HepG2 (cell line): ENCODE results near the gene RNF123. TPM values are rescaled to one million over a fixed set of nuclear protein-coding genes. Genes with fewer than 3 reads are reported as not detected.
A peak's percentile ranks its signal among the peaks of the same experiment; 100 is the strongest.

Experiments used
- ARID4A ChIP-seq: sonication (generic); formaldehyde crosslinking; IDR thresholded peaks from 2 replicates; pipeline ENCODE4 v1.5.0; 2020; ENCODE audit warnings: mild to moderate bottlenecking, missing genetic modification reagents, borderline replicate concordance
- BRCA1 ChIP-seq: sonication (generic); formaldehyde crosslinking; IDR thresholded peaks from 2 replicates; pipeline ENCODE4 v1.4.0; 2020; ENCODE audit warnings: missing genetic modification reagents
- HMGXB3 ChIP-seq: sonication (generic); formaldehyde crosslinking; IDR thresholded peaks from 2 replicates; pipeline ENCODE4 v1.4.0; 2020; ENCODE audit warnings: missing genetic modification reagents, borderline replicate concordance
- HNF4A ChIP-seq: sonication (generic); formaldehyde crosslinking; IDR thresholded peaks from 2 replicates; pipeline ENCODE4 v1.4.0; 2020; ENCODE audit warnings: missing genetic modification reagents
- MBNL3 ChIP-seq: fragments of 250-450 bp; sonication (Bioruptor Pico); conservative IDR thresholded peaks from 2 replicates; pipeline ENCODE4 v1.8.0; 2022; ENCODE audit warnings: mild to moderate bottlenecking, inconsistent platforms
- MXI1 ChIP-seq: IDR thresholded peaks from 3 replicates; pipeline ENCODE4 v1.6.1; 2012; ENCODE audit warnings: low read depth, low read length, inconsistent platforms, borderline replicate concordance
- NFE2L1 ChIP-seq: sonication (generic); formaldehyde crosslinking; IDR thresholded peaks from 2 replicates; pipeline ENCODE4 v1.4.0; 2020; ENCODE audit warnings: missing genetic modification reagents, mild to moderate bottlenecking, borderline replicate concordance
- PITX1 ChIP-seq: sonication (generic); formaldehyde crosslinking; IDR thresholded peaks from 2 replicates; pipeline ENCODE4 v1.5.1; 2020; ENCODE audit warnings: mild to moderate bottlenecking, missing genetic modification reagents
- SP140L ChIP-seq: sonication (generic); formaldehyde crosslinking; IDR thresholded peaks from 2 replicates; pipeline ENCODE4 v1.4.0; 2020; ENCODE audit warnings: missing genetic modification reagents, borderline replicate concordance
- ZNF282 ChIP-seq: fragments of 450-650 bp; IDR thresholded peaks from 2 replicates; pipeline ENCODE4 v1.6.1; 2018; ENCODE audit not compliant: partially characterized antibody
- ZNF704 ChIP-seq: sonication (generic); formaldehyde crosslinking; IDR thresholded peaks from 2 replicates; pipeline ENCODE4 v1.8.1; 2023; ENCODE audit warnings: mild to moderate bottlenecking, inconsistent platforms, moderate library complexity, missing genetic modification reagents, borderline replicate concordance
- ZNF746 ChIP-seq: sonication (generic); formaldehyde crosslinking; IDR thresholded peaks from 2 replicates; pipeline ENCODE4 v1.8.0; 2022; ENCODE audit warnings: mild to moderate bottlenecking, missing genetic modification reagents
- ZXDC ChIP-seq: sonication (generic); formaldehyde crosslinking; IDR thresholded peaks from 2 replicates; pipeline ENCODE4 v1.5.0; 2020; ENCODE audit warnings: mild to moderate bottlenecking, missing genetic modification reagents
- ZZZ3 ChIP-seq: sonication (generic); formaldehyde crosslinking; IDR thresholded peaks from 2 replicates; pipeline ENCODE4 v1.4.0; 2020; ENCODE audit warnings: missing genetic modification reagents, mild to moderate bottlenecking, borderline replicate concordance
- polyA plus RNA-seq, 8 experiments: library from polyadenylated mRNA; depleted of rRNA in 3 of 8; stranded (reverse) in 7 of 8; unstranded in 1 of 8; fragments of >200 nt; fragmentation: Illumina TruSeq in 4 of 8; extraction: Trizol in 4 of 8; gene quantifications; 2 replicates each; pipeline versions ENCODE4 v1.2.1 to v1.2.3, GENCODE V29; 2011 to 2016; ENCODE audit warnings: low read depth in 4 of 8, missing spikeins in 1 of 8, mixed read lengths in 1 of 8; ENCODE audit not compliant: insufficient read depth in 1 of 8
- total RNA-seq, 5 experiments: library from RNA; depleted of rRNA; stranded (reverse); fragments of >200 nt; fragmentation: Illumina TruSeq; extraction: Trizol; gene quantifications; 2 replicates each; pipeline ENCODE4 v1.2.3, GENCODE V29; 2016; ENCODE audit warnings: low read depth in 1 of 5

The RNF123 gene
- total and polyA plus RNA-seq, 2 of the 13 experiments (the other 11 are each of a cell fraction or from before 2014, with no cell fraction given): 29.9 to 82.2 TPM

GRCh38 chr3:49671291-49672288, 17.8 kb upstream of the RNF123 start (continued):
- TF ChIP-seq ZXDC (CRISPR knock-in tag): no peak
- TF ChIP-seq BRCA1 (CRISPR knock-in tag): peak; percentile 62; the same call in 1 of the 2 replicates
- TF ChIP-seq MXI1: peak; percentile 9; the same call in 1 of the 3 replicates
- TF ChIP-seq ZZZ3 (CRISPR knock-in tag): no peak
- no peak for TF ChIP-seq SP140L (CRISPR knock-in tag)
- peak; percentile 42; the same call in 1 of the 2 replicates for TF ChIP-seq PITX1 (CRISPR knock-in tag)
- no peak for TF ChIP-seq NFE2L1 (CRISPR knock-in tag)
- no peak for TF ChIP-seq MBNL3 (CRISPR knock-in tag)
- peak; percentile 74 for TF ChIP-seq HNF4A (CRISPR knock-in tag)
- peak; percentile 78; the same call in 1 of the 2 replicates for TF ChIP-seq ZNF746
- no peak for TF ChIP-seq ZNF704 (CRISPR knock-in tag)
- no peak for TF ChIP-seq ZNF282
- peak; percentile 62; the same call in 1 of the 2 replicates for TF ChIP-seq ARID4A
- TF ChIP-seq HMGXB3: no peak
